Measurements from ENCODE around the gene ZNF536. TPM values are rescaled to one million over a fixed set of nuclear protein-coding genes. Genes with fewer than 3 reads are reported as not detected.

ZNF536 gene
- total RNA-seq, 5 donors from 2014 or later (not counting 1 experiment from before 2014, with no cell fraction given) = 0.03 to 0.40 (median 0.07) TPM; not detected in 1

GRCh38 chr19:30606114-30607050, 234.2 kb downstream of the ZNF536 start:
- H3K4me1 ChIP-seq (ENCODE audit: control insufficient read depth in 1 of 2, extremely low read depth in 1 of 2, insufficient read depth in 2 of 2, low read length in 2 of 2) = no peaks in the 10 kb centered on the region
- Mint-ChIP-seq H3K4me1 (no peaks in the 10 kb centered on the region), H3K4me3 (no peak overlapping the region), H3K27me3 (peaks cover 0 to 4% of the 10 kb centered on the region in 2 donors), H3K36me3 (no peaks in the 10 kb centered on the region), H3K27ac (no peak overlapping the region), H3K9me3 (peaks cover 0 to 7% (median 0%) of the 10 kb centered on the region in 3 donors)
- ChIA-PET POLR2A (no interaction called here), CTCF (no interaction called here)
- H3K9me3 ChIP-seq = no peaks in the 10 kb centered on the region
- H3K27ac ChIP-seq (ENCODE audit: low read length) = no peak overlapping the region
- 64% methylated on average over 6 of the region's 8 CpGs for WGBS (ENCODE audit: insufficient coverage)
- ATAC-seq (replicated peaks in 1 of 4) = no peak
- DNase-seq = no peak
- H3K4me3 ChIP-seq (ENCODE audit: control insufficient read depth in 1 of 2, extremely low read depth in 1 of 2, low read length in 1 of 2) = no peak overlapping the region
- H3K27me3 ChIP-seq (replicated peaks in 1 of 2; ENCODE audit: control insufficient read depth in 2 of 2, extremely low read depth in 1 of 2, insufficient read depth in 2 of 2, low read length in 1 of 2) = peaks cover 0 to 4% of the 10 kb centered on the region in 2 experiments
- no peaks in the 10 kb centered on the region for H3K36me3 ChIP-seq (ENCODE audit: control insufficient read depth in 2 of 2, extremely low read depth in 1 of 2, insufficient read depth in 1 of 2, low read length in 1 of 2)

All from T-cell (primary cell).